ENCODE data around the gene TMEM69.
A peak's percentile ranks its signal among the peaks of the same experiment; 100 is the strongest.

DNA sequence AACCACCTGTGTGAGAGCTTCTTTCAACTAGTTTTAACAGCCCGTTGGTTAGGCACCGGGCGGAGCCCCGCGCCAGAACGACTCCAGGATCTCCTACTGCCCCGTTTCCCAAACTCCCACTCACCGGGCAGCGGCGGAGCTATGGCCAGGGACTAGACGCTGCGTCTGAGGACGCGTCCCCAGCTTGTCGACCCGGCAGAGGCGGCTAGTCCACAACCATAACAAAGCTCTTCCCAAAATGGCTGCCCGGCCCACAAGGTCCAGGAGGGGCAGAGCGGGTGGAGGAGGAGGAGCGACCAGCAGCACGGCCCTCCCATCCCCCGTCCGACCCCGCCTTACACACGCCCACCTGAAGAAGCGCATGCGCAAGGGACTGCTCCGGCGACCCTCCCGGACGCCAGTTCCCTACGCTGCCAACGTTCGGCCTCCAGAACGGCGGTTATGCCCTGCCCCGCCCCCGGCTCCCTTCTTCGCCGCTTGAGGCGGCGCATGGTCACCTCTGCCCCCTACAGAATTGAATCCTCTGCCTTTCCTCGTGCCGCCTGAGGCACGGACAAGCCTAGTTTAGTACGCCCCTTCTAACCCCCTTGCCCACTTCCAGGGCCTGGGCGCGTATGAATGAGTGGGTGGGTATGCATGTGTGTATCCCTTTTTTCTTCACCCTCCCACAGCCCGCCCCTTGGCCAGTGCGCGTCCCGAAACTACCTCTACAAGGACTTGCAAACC is 1.5 kb upstream of the TMEM69 start, which contains the start of gene GPBP1L1:
- TF ChIP-seq BHLHE40 (IDR thresholded peaks at IDR 0.05; ENCODE audit: low read length) (no peak; the same call in 1 of the 2 replicates), CTCF (CRISPR knock-in tag; IDR thresholded peaks at IDR 0.05) (no peak), ZNF782 (CRISPR knock-in tag; IDR thresholded peaks at IDR 0.05; ENCODE audit: borderline replicate concordance) (no peak), FOXM1 (CRISPR knock-in tag; IDR thresholded peaks at IDR 0.05) (no peak), ZFX (CRISPR knock-in tag; IDR thresholded peaks at IDR 0.05; ENCODE audit: low read depth) (no peak), DZIP1 (CRISPR knock-in tag; IDR thresholded peaks at IDR 0.05) (peak; percentile 80; the same call in 1 of the 2 replicates), POLR2A (IDR thresholded peaks at IDR 0.05; ENCODE audit: insufficient read depth in 1 of 2, low read depth in 2 of 2, low read length in 2 of 2) (peak; percentile 69 to 89), NR2C2 (CRISPR knock-in tag; IDR thresholded peaks at IDR 0.05; ENCODE audit: borderline replicate concordance) (no peak), ARID2 (CRISPR knock-in tag; IDR thresholded peaks at IDR 0.05; ENCODE audit: borderline replicate concordance) (peak; percentile 65; the same call in 1 of the 2 replicates)

Data from HepG2 (cell line).